Pons (tissue), 1 donor: Measurements from ENCODE around the gene IRGQ.
"Not testable (repeated sequence)": the region's sequence is repeated elsewhere in the genome, so short reads cannot be mapped to it uniquely, and the experiment has no call there.

ENCODE experiments used
- DNase-seq: peaks from one replicate; pipeline ENCODE4 v3.0.0-alpha.2; 2016; ENCODE audit warnings: low spot score

The IRGQ gene

DNA sequence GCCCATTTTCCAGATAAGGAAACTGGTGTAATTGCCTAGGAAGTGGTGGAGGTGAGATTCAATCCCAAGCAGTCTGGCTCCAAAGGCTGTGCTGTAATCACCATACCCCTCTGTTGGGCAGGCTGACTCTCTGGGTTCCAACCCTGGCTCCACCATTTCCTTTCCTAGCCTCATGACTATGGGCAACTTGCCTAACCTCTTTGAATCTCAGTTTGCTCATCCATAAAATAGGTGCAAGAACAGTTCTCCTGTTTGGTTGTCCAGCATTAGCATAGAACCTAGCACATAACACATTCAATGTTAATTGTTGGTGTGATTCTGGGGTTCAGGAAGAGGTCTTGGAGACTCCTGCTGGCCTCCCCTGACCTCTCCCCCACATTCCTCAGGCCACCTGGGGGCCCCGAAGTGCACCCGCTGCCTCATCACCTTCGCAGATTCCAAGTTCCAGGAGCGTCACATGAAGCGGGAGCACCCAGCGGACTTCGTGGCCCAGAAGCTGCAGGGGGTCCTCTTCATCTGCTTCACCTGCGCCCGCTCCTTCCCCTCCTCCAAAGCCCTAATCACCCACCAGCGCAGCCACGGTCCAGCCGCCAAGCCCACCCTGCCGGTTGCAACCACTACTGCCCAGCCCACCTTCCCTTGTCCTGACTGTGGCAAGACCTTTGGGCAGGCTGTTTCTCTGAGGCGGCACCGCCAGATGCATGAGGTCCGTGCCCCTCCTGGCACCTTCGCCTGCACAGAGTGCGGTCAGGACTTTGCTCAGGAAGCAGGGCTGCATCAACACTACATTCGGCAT lies 2.7 kb upstream of the IRGQ start:
- DNase-seq = no peak

- no peak for DNase-seq
Measured at GRCh38 chr19:43597876-43598275, 1.9 kb upstream of the IRGQ start.

DNA sequence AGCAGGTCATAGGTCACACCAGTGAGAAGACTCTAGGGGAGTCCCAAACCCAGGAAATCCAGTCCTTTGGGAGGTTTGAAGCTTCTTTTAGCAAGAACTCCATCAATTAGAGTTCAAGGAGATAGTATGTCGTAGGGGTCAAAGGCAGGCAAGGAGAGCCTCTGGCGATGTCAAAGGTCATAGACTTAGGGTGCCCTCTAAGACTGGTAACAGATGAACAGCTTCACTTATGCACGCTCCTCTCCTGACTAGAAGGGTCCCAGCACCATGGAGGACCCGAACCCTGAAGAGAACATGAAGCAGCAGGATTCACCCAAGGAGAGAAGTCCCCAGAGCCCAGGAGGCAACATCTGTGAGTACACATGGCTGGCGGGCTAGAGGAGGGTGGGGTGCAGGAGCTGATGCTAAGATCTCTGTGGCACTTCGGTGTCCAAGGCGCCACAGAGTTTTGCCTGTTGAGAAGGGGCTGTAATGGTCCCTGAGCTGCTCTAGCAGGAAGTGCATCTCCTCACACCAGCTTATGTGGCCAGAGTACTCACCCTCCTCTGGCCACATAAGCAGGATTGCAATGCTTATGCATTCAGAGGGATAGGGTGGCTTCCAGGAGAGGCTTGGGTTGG lies 1.0 kb upstream of the IRGQ start:
- no peak for DNase-seq

GRCh38 chr19:43595605-43595998 lies 332 bp downstream of the IRGQ start:
- no peak for DNase-seq

GRCh38 chr19:43594710-43595604 lies 977 bp downstream of the IRGQ start:
- DNase-seq = no peak

- no peak for DNase-seq
Measured at GRCh38 chr19:43594081-43594697, 1.7 kb downstream of the IRGQ start.

- DNase-seq = no peak
Measured at GRCh38 chr19:43592800-43593350, 3.1 kb downstream of the IRGQ start.

DNA sequence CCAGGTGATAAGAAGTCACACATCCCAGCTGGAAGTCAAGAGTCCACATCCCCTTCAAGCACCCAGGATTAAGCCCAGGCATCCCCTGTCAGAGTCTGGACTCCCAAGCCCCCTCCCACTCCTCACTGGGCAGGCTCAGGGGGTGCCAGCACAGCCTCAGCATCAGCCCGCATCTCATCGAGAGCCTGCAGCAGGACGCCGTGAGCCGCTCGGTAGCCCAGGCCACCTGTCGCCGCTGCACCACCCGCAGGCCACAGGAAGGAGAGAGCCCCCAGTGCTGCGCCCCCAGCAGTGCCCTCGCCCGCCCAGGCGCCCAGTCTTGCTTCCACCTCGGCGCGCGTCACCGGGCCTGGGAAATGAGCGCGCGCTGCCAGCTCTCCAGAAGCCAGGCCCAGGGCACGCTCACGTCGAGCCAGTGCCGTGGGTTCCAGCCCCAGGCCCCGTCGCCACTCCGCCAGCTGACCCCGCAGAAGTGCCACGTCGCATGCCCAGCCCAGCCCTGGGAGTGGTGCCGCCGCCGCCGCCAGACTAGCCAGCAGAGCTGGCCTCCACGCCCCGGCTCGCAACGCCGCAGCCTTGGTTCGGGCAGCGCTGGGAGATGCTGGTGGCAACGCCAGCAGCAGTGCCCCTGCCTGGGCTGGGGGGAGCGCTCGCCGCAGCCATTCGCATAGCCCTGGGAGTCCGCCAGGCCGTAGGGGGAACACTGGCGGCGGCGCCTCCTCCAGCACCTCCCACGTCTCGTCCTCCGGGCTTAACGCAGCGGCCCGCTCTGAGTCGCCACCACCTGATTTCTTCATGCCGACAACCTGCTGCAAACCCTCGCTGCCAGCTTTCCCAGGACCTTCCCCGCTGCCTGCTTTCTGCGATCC lies 3.8 kb downstream of the IRGQ start:
- DNase-seq = no peak

DNA sequence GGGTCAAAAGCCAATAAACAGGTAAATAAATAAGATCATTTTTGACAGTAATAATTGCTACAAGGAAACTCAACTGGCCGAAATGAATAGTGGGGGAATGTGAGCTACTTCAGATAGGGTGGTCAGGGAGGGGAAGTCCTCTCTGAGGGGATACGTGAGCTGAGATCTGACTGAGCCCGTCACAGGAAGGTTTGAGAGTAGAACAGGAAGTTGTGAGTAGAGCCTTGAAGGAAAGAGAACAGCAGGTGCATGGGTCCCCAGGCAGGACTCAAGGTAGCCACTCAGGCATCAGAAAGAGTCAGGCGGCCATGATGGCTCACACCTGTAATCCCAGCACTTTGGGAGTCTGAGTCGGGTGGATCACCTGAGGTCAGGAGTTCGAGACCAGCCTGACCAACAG lies 6.3 kb downstream of the IRGQ start:
- DNase-seq = no peak

- no peak for DNase-seq
Measured at GRCh38 chr19:43589277-43589676, 6.7 kb downstream of the IRGQ start.

DNA sequence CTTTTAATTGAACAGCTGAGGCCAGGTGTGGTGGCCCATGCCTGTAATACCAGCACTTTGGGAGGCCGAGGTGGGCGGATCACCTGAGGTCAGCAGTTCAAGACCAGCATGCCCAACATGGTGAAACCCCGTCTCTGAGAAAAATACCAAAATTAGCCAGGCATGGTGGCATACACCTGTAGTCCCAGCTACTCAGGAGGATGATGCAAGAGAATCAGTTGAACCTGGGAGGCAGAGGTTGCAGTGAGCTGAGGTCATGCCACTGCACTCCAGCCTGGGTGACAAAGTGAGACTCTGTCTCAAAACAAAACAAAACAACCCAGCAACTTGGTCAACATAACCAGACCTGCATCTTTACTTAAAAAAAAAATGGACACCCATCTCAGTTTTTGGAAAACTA lies 8.9 kb downstream of the IRGQ start:
- not testable (repeated sequence) for DNase-seq

- DNase-seq = no peak
Measured at GRCh38 chr19:43586346-43586745, 9.6 kb downstream of the IRGQ start.

DNA sequence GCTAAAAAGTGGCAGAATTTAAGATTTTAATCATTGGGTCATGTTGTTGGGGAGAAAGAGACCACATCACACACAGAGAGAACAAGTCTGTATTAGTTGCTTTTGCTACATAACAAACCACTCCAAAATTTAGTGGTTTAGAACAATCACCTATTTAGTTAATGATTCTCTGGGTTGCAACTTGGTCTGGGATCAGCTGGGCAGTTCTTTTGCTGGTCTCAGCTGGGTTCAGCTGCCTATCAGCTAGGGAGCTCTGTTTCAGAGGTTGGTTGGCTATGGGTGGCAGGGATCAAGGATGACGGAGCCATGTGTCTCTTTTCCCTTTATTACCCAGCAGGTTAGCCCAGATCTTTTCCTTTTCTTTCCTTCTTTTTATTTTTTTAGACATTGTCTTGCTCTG lies 11.4 kb downstream of the IRGQ start:
- no peak for DNase-seq

DNA sequence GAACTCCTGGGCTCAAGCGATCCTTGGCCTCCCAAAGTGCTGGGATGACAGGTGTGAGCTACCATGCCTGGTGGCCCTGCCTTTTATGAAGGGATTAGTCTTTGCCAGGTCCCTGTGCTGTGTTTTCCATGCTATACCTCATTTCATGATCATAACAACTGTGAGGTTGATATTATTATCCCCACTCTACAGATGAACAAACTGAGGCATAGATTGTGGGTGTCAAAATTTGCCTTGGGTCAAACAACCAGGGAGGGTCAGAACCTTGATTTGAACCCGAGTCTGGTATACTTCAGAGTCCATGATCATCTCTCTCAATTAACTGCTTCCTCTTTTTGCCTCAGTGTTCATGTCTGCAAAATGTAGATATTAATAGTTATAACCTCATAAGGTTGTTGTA lies 13.4 kb downstream of the IRGQ start:
- DNase-seq = no peak

- no peak for DNase-seq
Measured at GRCh38 chr19:43581467-43581866, 14.5 kb downstream of the IRGQ start.

- no peak for DNase-seq
Measured at GRCh38 chr19:43578787-43579186, 17.1 kb downstream of the IRGQ start.

GRCh38 chr19:43575955-43576878 lies 19.7 kb downstream of the IRGQ start:
- no peak for DNase-seq

- DNase-seq = peak; percentile 99
Measured at GRCh38 chr19:43575156-43575950, 20.6 kb downstream of the IRGQ start, which contains the start of the genes PINLYP and XRCC1. TSS of gene PINLYP (plus strand) at chr19:43575801. CDS start at chr19:43577192, 1,391 bp downstream. TSS of gene XRCC1 (minus strand) at chr19:43575527. CDS start at chr19:43575458, 69 bp downstream.
